MCF 10A (cell line): ENCODE results near the gene NELL1. TPM values are rescaled to one million over a fixed set of nuclear protein-coding genes. Genes with fewer than 3 reads are reported as not detected.

Source experiments
- BruUV-seq: library from RNA; stranded (reverse); fragments of 400-500 nt; replicated peaks from 2 replicates; lab custom pipeline; 2021; lab: Mats Ljungman, UMichigan
- CTCF ChIA-PET: fragments of 300-600 bp; sonication (Branson Sonifier 250); formaldehyde crosslinking; extraction: SDS; loops from one replicate; lab custom pipeline; 2021; ENCODE audit warnings: antibody characterized with exemption, inconsistent platforms; lab: Yijun Ruan, JAX
- POLR2A ChIA-PET: fragments of 300-600, 350-650 bp; sonication (Branson Sonifier 250); formaldehyde crosslinking; extraction: SDS; loops from one replicate; lab custom pipeline; 2020; ENCODE audit warnings: antibody characterized with exemption, inconsistent platforms; lab: Yijun Ruan, JAX
- DNase-seq: peaks from one replicate; pipeline ENCODE4 v3.0.0-alpha.2; 2018; ENCODE audit not compliant: unreplicated experiment
- H3K27ac Mint-ChIP-seq: one replicate; pipeline ENCODE4 v1.8.0; 2022; ENCODE audit warnings: mild to moderate bottlenecking, low read depth, mixed read lengths; ENCODE audit not compliant: unreplicated experiment
- H3K27me3 Mint-ChIP-seq: one replicate; pipeline ENCODE4 v1.8.0; 2022; ENCODE audit warnings: mixed read lengths; ENCODE audit not compliant: insufficient read depth, unreplicated experiment
- H3K36me3 Mint-ChIP-seq: one replicate; pipeline ENCODE4 v1.8.0; 2022; ENCODE audit warnings: mild to moderate bottlenecking, moderate library complexity, mixed read lengths; ENCODE audit not compliant: insufficient read depth, unreplicated experiment
- H3K4me1 Mint-ChIP-seq: one replicate; pipeline ENCODE4 v1.8.0; 2022; ENCODE audit warnings: mixed read lengths; ENCODE audit not compliant: insufficient read depth, unreplicated experiment
- H3K4me3 Mint-ChIP-seq: one replicate; pipeline ENCODE4 v1.8.0; 2022; ENCODE audit warnings: mild to moderate bottlenecking, moderate library complexity, mixed read lengths; ENCODE audit not compliant: unreplicated experiment
- H3K9me3 Mint-ChIP-seq: one replicate; pipeline ENCODE4 v1.8.0; 2022; ENCODE audit warnings: mixed read lengths; ENCODE audit not compliant: unreplicated experiment
- intact Hi-C: fragments of 100-400 bp; cut with micrococcal nuclease; formaldehyde crosslinking; loops from 2 replicates; pipeline ENCODE4 v1.14.1; 2022
- total RNA-seq: library from RNA; stranded (reverse); gene quantifications from 2 replicates; pipeline ENCODE4 v1.2.3, GENCODE V29; 2022
- TF ChIP-seq, protein P1 (sequence below): fragments of 200-600 bp; IDR thresholded peaks from one replicate; pipeline ENCODE4 v1.8.0; 2022; ENCODE audit warnings: antibody characterized with exemption, mild to moderate bottlenecking; ENCODE audit not compliant: unreplicated experiment

NELL1 gene
- total RNA-seq, 1 experiment from 2014 or later, result not detected

DNA sequence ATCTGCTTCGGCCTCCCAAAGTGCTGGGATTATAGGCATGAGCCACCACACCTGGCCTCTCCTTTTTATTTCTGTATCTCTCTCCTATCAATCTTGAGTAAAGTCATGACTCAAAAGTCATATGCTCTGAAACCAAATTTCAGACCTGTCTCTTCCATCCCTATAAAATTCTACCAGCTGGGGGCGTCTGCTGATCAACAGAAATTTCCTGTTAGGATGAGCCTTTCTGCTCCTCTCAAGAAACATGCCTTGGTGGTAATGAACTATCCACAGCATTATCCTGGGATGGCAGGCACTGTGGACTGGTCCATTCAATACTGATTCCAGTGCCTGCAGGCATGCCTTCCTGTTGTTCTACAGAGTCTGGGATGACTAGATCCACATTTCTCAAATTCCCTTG is 472.6 kb downstream of the NELL1 start:
- no peak for DNase-seq
- no peaks in the 10 kb centered on the region for H3K36me3 Mint-ChIP-seq
- H3K9me3 Mint-ChIP-seq, result peaks cover 48% of the 10 kb centered on the region
- H3K27me3 Mint-ChIP-seq, result no peaks in the 10 kb centered on the region
- H3K4me1 Mint-ChIP-seq, result no peaks in the 10 kb centered on the region
- ChIA-PET POLR2A (no interaction called here), CTCF (no interaction called here)
- TF ChIP-seq, protein P1, sequence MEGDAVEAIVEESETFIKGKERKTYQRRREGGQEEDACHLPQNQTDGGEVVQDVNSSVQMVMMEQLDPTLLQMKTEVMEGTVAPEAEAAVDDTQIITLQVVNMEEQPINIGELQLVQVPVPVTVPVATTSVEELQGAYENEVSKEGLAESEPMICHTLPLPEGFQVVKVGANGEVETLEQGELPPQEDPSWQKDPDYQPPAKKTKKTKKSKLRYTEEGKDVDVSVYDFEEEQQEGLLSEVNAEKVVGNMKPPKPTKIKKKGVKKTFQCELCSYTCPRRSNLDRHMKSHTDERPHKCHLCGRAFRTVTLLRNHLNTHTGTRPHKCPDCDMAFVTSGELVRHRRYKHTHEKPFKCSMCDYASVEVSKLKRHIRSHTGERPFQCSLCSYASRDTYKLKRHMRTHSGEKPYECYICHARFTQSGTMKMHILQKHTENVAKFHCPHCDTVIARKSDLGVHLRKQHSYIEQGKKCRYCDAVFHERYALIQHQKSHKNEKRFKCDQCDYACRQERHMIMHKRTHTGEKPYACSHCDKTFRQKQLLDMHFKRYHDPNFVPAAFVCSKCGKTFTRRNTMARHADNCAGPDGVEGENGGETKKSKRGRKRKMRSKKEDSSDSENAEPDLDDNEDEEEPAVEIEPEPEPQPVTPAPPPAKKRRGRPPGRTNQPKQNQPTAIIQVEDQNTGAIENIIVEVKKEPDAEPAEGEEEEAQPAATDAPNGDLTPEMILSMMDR, result no peak
- H3K27ac Mint-ChIP-seq, result no peak overlapping the region
- intact Hi-C loops, result no loop called here
- no TSS peak for BruUV-seq
- H3K4me3 Mint-ChIP-seq, result no peak overlapping the region

DNA sequence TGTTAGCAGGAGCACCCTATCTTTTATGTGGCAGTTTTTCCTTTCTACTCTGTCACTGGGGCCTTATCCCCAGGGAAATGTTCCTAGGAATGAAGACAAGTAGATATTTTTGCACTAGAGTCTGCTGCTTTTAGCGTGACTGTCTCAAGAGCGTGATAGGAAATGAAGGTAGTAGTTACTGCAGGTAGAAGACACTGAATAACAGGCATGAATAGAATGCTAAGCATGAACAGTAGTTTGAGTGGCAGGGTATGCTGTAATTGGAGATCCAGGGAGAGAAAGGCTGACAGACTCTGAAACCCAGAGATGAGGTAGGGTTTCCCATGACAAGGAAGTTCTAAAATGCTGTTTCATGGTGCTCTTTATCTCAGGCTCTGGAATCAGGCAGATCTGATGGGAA is 475.1 kb downstream of the NELL1 start:
- Mint-ChIP-seq H3K36me3 (no peaks in the 10 kb centered on the region), H3K4me3 (no peak overlapping the region), H3K4me1 (no peaks in the 10 kb centered on the region), H3K27ac (no peak overlapping the region), H3K27me3 (no peaks in the 10 kb centered on the region), H3K9me3 (peaks cover 31% of the 10 kb centered on the region)
- TF ChIP-seq, protein P1, result no peak
- POLR2A ChIA-PET, result no interaction called here
- BruUV-seq, result no TSS peak
- CTCF ChIA-PET, result no interaction called here
- DNase-seq, result no peak
- intact Hi-C loops, result no loop called here

- TF ChIP-seq, protein P1, result no peak
- intact Hi-C loops, result no loop called here
- POLR2A ChIA-PET, result no interaction called here
These were observed 479.0 kb downstream of the NELL1 start for GRCh38 chr11:21148376-21148775.

DNA sequence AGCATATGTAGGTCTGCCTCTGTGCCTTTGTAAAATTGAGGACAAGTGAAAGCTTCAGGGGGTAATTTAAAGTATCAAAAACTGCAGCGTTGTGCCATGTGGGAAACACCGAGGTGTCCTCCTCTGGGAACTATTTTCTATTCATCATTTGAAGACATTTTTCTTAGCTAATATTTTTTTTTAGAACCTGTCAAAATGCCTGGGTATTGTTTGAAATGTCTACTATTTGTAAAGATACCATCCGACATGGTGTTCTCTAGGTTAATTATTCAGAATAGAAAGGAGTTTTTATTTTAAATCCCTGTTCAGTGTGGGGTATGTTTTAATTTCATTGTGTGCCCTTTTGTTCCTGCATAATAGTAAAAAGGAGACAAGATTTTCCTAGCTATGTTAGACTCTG is 490.8 kb downstream of the NELL1 start:
- no peak for DNase-seq

More at GRCh38 chr11:21148376-21148775, 479.0 kb downstream of the NELL1 start:
- Mint-ChIP-seq H3K4me1 (no peaks in the 10 kb centered on the region), H3K27me3 (no peaks in the 10 kb centered on the region), H3K9me3 (peaks cover 35% of the 10 kb centered on the region), H3K36me3 (no peaks in the 10 kb centered on the region), H3K27ac (no peak overlapping the region), H3K4me3 (no peak overlapping the region)
- no TSS peak for BruUV-seq
- CTCF ChIA-PET, result no interaction called here
- DNase-seq, result no peak

More for the DNA sequence above, 490.8 kb downstream of the NELL1 start:
- no TSS peak for BruUV-seq
- no peaks in the 10 kb centered on the region for H3K27me3 Mint-ChIP-seq
- TF ChIP-seq, protein P1, result no peak
- H3K9me3 Mint-ChIP-seq, result peaks cover 20% of the 10 kb centered on the region
- no peaks in the 10 kb centered on the region for H3K36me3 Mint-ChIP-seq
- H3K4me1 Mint-ChIP-seq, result no peaks in the 10 kb centered on the region
- no peak overlapping the region for H3K4me3 Mint-ChIP-seq
- CTCF ChIA-PET, result interaction anchor here (0.9 kb wide), 1 partner anchor 12 kb away, joined by 3 read pairs; no protein-coding TSS in a partner anchor
- H3K27ac Mint-ChIP-seq, result no peak overlapping the region
- POLR2A ChIA-PET, result no interaction called here
- intact Hi-C loops, result no loop called here
